ENCODE data around the gene SYNPO2.

Gene SYNPO2

GRCh38 chr4:118898221-118898620 lies 9.6 kb downstream of the SYNPO2 start:
- peak overlapping the region; percentile 77 to 90 for H3K27ac ChIP-seq
- intact Hi-C loops (cut with DNase I; ENCODE audit: low total_unique reads), result loop anchor here (5.0 kb wide), 1 partner anchor 69 kb away; no protein-coding TSS in a partner anchor
- H3K4me3 ChIP-seq, result peak overlapping the region in 1 of 2 donors; percentile 10

DNA sequence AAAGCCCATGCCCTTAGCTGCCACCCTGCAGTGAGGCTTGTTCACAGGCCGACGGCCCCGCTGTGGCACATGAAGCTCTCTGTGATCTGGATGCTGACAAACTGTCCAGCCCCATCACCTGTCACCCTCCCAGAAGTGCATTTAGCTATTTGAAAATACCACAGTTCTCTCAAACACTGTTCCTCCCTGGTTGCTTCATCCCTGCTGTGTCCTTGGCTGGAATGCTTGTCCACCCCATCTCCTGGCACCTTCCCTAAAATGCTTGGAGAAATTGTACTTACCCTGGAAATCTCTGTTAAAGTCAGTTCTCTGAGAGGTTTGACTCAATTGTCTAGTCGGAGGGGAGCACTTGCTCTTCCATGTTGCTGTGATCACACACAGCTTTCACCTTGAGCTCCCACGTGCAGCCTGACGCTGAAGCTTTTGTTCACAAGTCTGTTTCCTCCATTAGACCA lies 10.1 kb downstream of the SYNPO2 start:
- Histone ChIP-seq H3K27ac (peak overlapping the region; percentile 77 to 90), H3K36me3 (no peaks in the 10 kb centered on the region), H3K4me3 (peak overlapping the region in 1 of 2 donors; percentile 10), H3K4me1 (peaks cover 0 to 98% (median 17%) of the 10 kb centered on the region in 4 donors), H3K9me3 (no peaks in the 10 kb centered on the region), H3K27me3 (no peaks in the 10 kb centered on the region)
- peak; percentile 67 to 73 for DNase-seq
- intact Hi-C loops (cut with DNase I; ENCODE audit: low total_unique reads), result loop anchor here (5.0 kb wide), 1 partner anchor 69 kb away; no protein-coding TSS in a partner anchor
- TF ChIP-seq CTCF (IDR thresholded peaks at IDR 0.05), result no peak

More at GRCh38 chr4:118898221-118898620, 9.6 kb downstream of the SYNPO2 start:
- Histone ChIP-seq H3K9me3 (no peaks in the 10 kb centered on the region), H3K27me3 (no peaks in the 10 kb centered on the region), H3K36me3 (no peaks in the 10 kb centered on the region), H3K4me1 (peaks cover 0 to 98% (median 15%) of the 10 kb centered on the region in 4 donors)
- DNase-seq, result no peak
- no peak for TF ChIP-seq CTCF (IDR thresholded peaks at IDR 0.05)

GRCh38 chr4:118904418-118904817 lies 15.8 kb downstream of the SYNPO2 start:
- peak overlapping the region; percentile 77 to 90 for H3K27ac ChIP-seq
- peaks cover 0 to 94% (median 36%) of the 10 kb centered on the region in 4 donors for H3K4me1 ChIP-seq
- H3K4me3 ChIP-seq, result peak overlapping the region in 1 of 2 donors; percentile 7

DNA sequence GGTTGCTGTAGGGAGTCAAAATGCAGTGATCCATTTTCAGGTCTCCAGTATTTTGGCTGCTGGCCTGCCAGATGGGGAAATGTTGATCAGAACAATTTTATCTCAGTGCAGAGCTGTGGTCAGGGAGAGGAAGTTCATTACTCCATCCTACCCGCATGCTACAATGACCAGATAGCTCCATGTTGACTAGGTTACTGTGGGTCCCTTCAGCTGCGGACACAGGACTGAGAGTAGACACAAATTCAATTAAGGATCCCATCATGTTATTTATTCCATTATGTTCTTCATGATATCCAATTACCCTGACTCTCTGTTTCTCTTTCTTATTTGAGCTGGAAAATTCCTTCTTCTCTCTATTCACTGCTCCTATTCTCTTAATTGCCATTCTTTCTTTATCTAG lies 16.3 kb downstream of the SYNPO2 start:
- intact Hi-C loops (cut with DNase I; ENCODE audit: low total_unique reads), result loop anchor here (1.0 kb wide), 1 partner anchor 19 kb away; no protein-coding TSS in a partner anchor
- no peaks in the 10 kb centered on the region for H3K36me3 ChIP-seq
- no peak for DNase-seq
- TF ChIP-seq CTCF (IDR thresholded peaks at IDR 0.05), result no peak
- no peaks in the 10 kb centered on the region for H3K9me3 ChIP-seq
- peak overlapping the region; percentile 77 to 90 for H3K27ac ChIP-seq
- no peaks in the 10 kb centered on the region for H3K27me3 ChIP-seq
- peaks cover 0 to 94% (median 39%) of the 10 kb centered on the region in 4 donors for H3K4me1 ChIP-seq
- peak overlapping the region in 1 of 2 donors; percentile 7 for H3K4me3 ChIP-seq

More at GRCh38 chr4:118904418-118904817, 15.8 kb downstream of the SYNPO2 start:
- intact Hi-C loops (cut with DNase I; ENCODE audit: low total_unique reads), result loop anchor here (1.0 kb wide), 1 partner anchor 20 kb away; no protein-coding TSS in a partner anchor
- Histone ChIP-seq H3K9me3 (no peaks in the 10 kb centered on the region), H3K27me3 (no peaks in the 10 kb centered on the region), H3K36me3 (no peaks in the 10 kb centered on the region)
- DNase-seq, result no peak
- no peak for TF ChIP-seq CTCF (IDR thresholded peaks at IDR 0.05)

- no peak for TF ChIP-seq CTCF (IDR thresholded peaks at IDR 0.05)
- intact Hi-C loops (cut with DNase I; ENCODE audit: low total_unique reads), result no loop called here
- no peaks in the 10 kb centered on the region for H3K9me3 ChIP-seq
- H3K4me3 ChIP-seq, result no peak overlapping the region
- peaks cover 0 to 94% (median 42%) of the 10 kb centered on the region in 4 donors for H3K4me1 ChIP-seq
- no peaks in the 10 kb centered on the region for H3K36me3 ChIP-seq
- no peak for DNase-seq
- peak overlapping the region; percentile 77 to 90 for H3K27ac ChIP-seq
- H3K27me3 ChIP-seq, result no peaks in the 10 kb centered on the region
These were observed 16.9 kb downstream of the SYNPO2 start for GRCh38 chr4:118905566-118905965.

Measured in tibial artery (tissue), 4 donors.